H1 (cell line): ENCODE results near the gene CD151. TPM values are rescaled to one million over a fixed set of nuclear protein-coding genes. Genes with fewer than 3 reads are reported as not detected.

ENCODE experiments used
- CTCF ChIA-PET: fragments of 300-600 bp; sonication (Branson Sonifier 250); formaldehyde crosslinking; loops from one replicate; lab custom pipeline; 2021; ENCODE audit not compliant: partially characterized antibody; lab: Charles Lee
- POLR2A ChIA-PET: fragments of 300-600 bp; sonication (Branson Sonifier 250); formaldehyde crosslinking; loops from one replicate; lab custom pipeline; 2021; ENCODE audit warnings: inconsistent platforms; ENCODE audit not compliant: partially characterized antibody; lab: Charles Lee
- DNase-seq, 2 experiments: peaks; one replicate each; pipeline versions ENCODE4 v3.0.0 to v3.0.0-alpha.2; 2010 to 2022; ENCODE audit warnings: low spot score in 2 of 2, low read depth in 1 of 2, mixed read lengths in 1 of 2
- FAIRE-seq: peaks from 2 replicates; lab custom pipeline; 2011; peaks lifted over from hg19 to GRCh38; lab: Jason Lieb, UNC
- H2AFZ ChIP-seq: 2 replicates; pipeline ENCODE4 v1.8.1; 2012; ENCODE audit warnings: low read length, inconsistent platforms
- H2AK5ac ChIP-seq: 2 replicates; pipeline ENCODE4 v1.6.1; 2013; ENCODE audit warnings: low read depth, low read length
- H2BK120ac ChIP-seq: replicated peaks from 2 replicates; pipeline ENCODE3; 2013; ENCODE audit warnings: low read depth, low read length, inconsistent platforms
- H2BK12ac ChIP-seq: 2 replicates; pipeline ENCODE4 v1.6.1; 2013; ENCODE audit warnings: low read depth, low read length
- H2BK15ac ChIP-seq: 2 replicates; pipeline ENCODE4 v1.6.1; 2013; ENCODE audit warnings: low read length
- H2BK20ac ChIP-seq: 2 replicates; pipeline ENCODE4 v1.6.1; 2013; ENCODE audit warnings: low read length
- H2BK5ac ChIP-seq: 2 replicates; pipeline ENCODE4 v1.6.1; 2013; ENCODE audit warnings: low read depth, low read length
- H3K14ac ChIP-seq: 2 replicates; pipeline ENCODE4 v1.6.1; 2013; ENCODE audit warnings: inconsistent platforms; ENCODE audit not compliant: insufficient read length
- H3K18ac ChIP-seq: 2 replicates; pipeline ENCODE4 v1.6.1; 2013; ENCODE audit warnings: low read length; ENCODE audit errors: extremely low read depth
- H3K23ac ChIP-seq: 2 replicates; pipeline ENCODE4 v1.6.1; 2013; ENCODE audit warnings: inconsistent platforms; ENCODE audit not compliant: insufficient read length
- H3K23me2 ChIP-seq: 2 replicates; pipeline ENCODE4 v1.6.1; 2013; ENCODE audit warnings: low read depth, low read length
- H3K27ac ChIP-seq: 2 replicates; pipeline ENCODE4 v1.6.1; 2011; ENCODE audit warnings: low read depth, low read length, inconsistent platforms
- H3K27me3 ChIP-seq, 4 experiments: replicated peaks in 1 of 4; 1 replicate in 1 of 4; 2 replicates in 3 of 4; pipeline versions ENCODE4 v1.6.1 to v1.8.1; 2011 to 2013; ENCODE audit warnings: low read length in 3 of 4, mild to moderate bottlenecking in 3 of 4, inconsistent platforms in 2 of 4, mixed read lengths in 2 of 4, moderate library complexity in 1 of 4; ENCODE audit not compliant: control insufficient read depth in 3 of 4, insufficient read depth in 3 of 4; ENCODE audit errors: extremely low read depth in 1 of 4
- H3K36me3 ChIP-seq, 4 experiments: 2 replicates each; pipeline versions ENCODE4 v1.6.1 to v1.8.1; 2011 to 2013; ENCODE audit warnings: mild to moderate bottlenecking in 4 of 4, low read length in 3 of 4, moderate library complexity in 2 of 4, control low read depth in 1 of 4, inconsistent platforms in 1 of 4; ENCODE audit not compliant: insufficient read depth in 4 of 4, control insufficient read depth in 2 of 4
- H3K4ac ChIP-seq: replicated peaks from 2 replicates; pipeline ENCODE3; 2013; ENCODE audit warnings: low read length, low read depth, mixed read lengths, inconsistent platforms; ENCODE audit not compliant: insufficient read length
- H3K4me1 ChIP-seq, 4 experiments: replicated peaks in 1 of 4; 1 replicate in 1 of 4; 2 replicates in 3 of 4; pipeline versions ENCODE4 v1.6.1 to v1.8.1; 2011 to 2013; ENCODE audit warnings: low read length in 3 of 4, inconsistent platforms in 2 of 4, mixed read lengths in 1 of 4; ENCODE audit not compliant: insufficient read depth in 4 of 4, control insufficient read depth in 3 of 4
- H3K4me2 ChIP-seq, 2 experiments: 2 replicates each; pipeline versions ENCODE4 v1.6.1 to v1.8.1; 2011 to 2013; ENCODE audit warnings: low read depth in 2 of 2, low read length in 2 of 2, control low read depth in 1 of 2, inconsistent platforms in 1 of 2, mild to moderate bottlenecking in 1 of 2; ENCODE audit not compliant: insufficient read depth in 1 of 2
- H3K4me3 ChIP-seq, 4 experiments: fragments of 200-600, 300-600 bp in 1 of 4; sonication (generic), shearing (Covaris generic), sonication (Bioruptor Twin) in 1 of 4; 2 replicates each; pipeline versions ENCODE4 v1.5.1 to v1.8.1; 2011 to 2016; ENCODE audit warnings: low read length in 4 of 4, low read depth in 3 of 4, control low read depth in 2 of 4, inconsistent platforms in 2 of 4, mild to moderate bottlenecking in 2 of 4, mixed read lengths in 1 of 4, moderate library complexity in 1 of 4; ENCODE audit not compliant: insufficient read depth in 2 of 4; ENCODE audit errors: extremely low read depth in 1 of 4
- H3K56ac ChIP-seq: replicated peaks from 2 replicates; pipeline ENCODE3; 2013; ENCODE audit warnings: low read depth, mild to moderate bottlenecking, mixed read lengths, low read length, inconsistent platforms; ENCODE audit not compliant: insufficient read length
- H3K79me1 ChIP-seq: 2 replicates; pipeline ENCODE4 v1.6.1; 2013; ENCODE audit warnings: low read depth, low read length, control low read depth
- H3K79me2 ChIP-seq, 2 experiments: 2 replicates each; pipeline versions ENCODE4 v1.6.1 to v1.8.1; 2012 to 2013; ENCODE audit warnings: low read length in 2 of 2, mild to moderate bottlenecking in 2 of 2, inconsistent platforms in 1 of 2; ENCODE audit not compliant: insufficient read depth in 2 of 2, control insufficient read depth in 1 of 2
- H3K9ac ChIP-seq, 4 experiments: replicated peaks in 1 of 4; 1 replicate in 1 of 4; 2 replicates in 3 of 4; pipeline versions ENCODE4 v1.6.1 to v1.8.1; 2011 to 2013; ENCODE audit warnings: low read depth in 3 of 4, low read length in 3 of 4, control low read depth in 2 of 4, mild to moderate bottlenecking in 2 of 4, moderate library complexity in 2 of 4, inconsistent platforms in 1 of 4; ENCODE audit errors: extremely low read depth in 1 of 4
- H3K9me3 ChIP-seq, 2 experiments: 2 replicates each; pipeline versions ENCODE4 v1.6.1 to v1.8.1; 2012 to 2013; ENCODE audit warnings: mild to moderate bottlenecking in 2 of 2, moderate library complexity in 2 of 2, control low read depth in 1 of 2, inconsistent platforms in 1 of 2, low read depth in 1 of 2, low read length in 1 of 2, mixed read lengths in 1 of 2; ENCODE audit not compliant: insufficient read depth in 2 of 2
- H4K20me1 ChIP-seq, 2 experiments: replicated peaks in 1 of 2; 2 replicates each; pipeline versions ENCODE3 to v1.8.1; 2011 to 2013; ENCODE audit warnings: inconsistent platforms in 2 of 2, low read length in 2 of 2, mild to moderate bottlenecking in 1 of 2; ENCODE audit not compliant: insufficient read depth in 2 of 2, control insufficient read depth in 1 of 2
- H4K5ac ChIP-seq: 2 replicates; pipeline ENCODE4 v1.6.1; 2013; ENCODE audit warnings: low read length, low read depth, mixed read lengths, inconsistent platforms; ENCODE audit not compliant: insufficient read length
- H4K8ac ChIP-seq: 2 replicates; pipeline ENCODE4 v1.8.0; 2013; ENCODE audit warnings: mild to moderate bottlenecking, moderate library complexity, low read length, inconsistent platforms; ENCODE audit not compliant: insufficient read depth; ENCODE audit errors: extremely low read depth
- H4K91ac ChIP-seq: replicated peaks from 2 replicates; pipeline ENCODE3; 2013; ENCODE audit warnings: low read length, mixed read lengths, inconsistent platforms; ENCODE audit not compliant: insufficient read length
- ASH2L ChIP-seq: fragments of 200-600, 300-600 bp; sonication (generic); IDR thresholded peaks from one replicate; pipeline ENCODE4 v1.7.1; 2017; ENCODE audit warnings: low read length
- CBX5 ChIP-seq: fragments of 300-800, 300-1000 bp; sonication (generic); IDR thresholded peaks from 2 replicates; pipeline ENCODE4 v1.7.1; 2016; ENCODE audit warnings: antibody characterized with exemption, low read length, low read depth
- CBX8 ChIP-seq: fragments of 300-800, 300-1000 bp; sonication (generic); IDR thresholded peaks from 2 replicates; pipeline ENCODE4 v1.7.1; 2016; ENCODE audit warnings: low read depth, low read length, borderline replicate concordance
- HDAC2 ChIP-seq, 2 experiments: fragments of 300-600 bp in 1 of 2; sonication (generic) in 1 of 2; IDR thresholded peaks; 2 replicates each; pipeline ENCODE4 v1.6.1; 2011 to 2012; ENCODE audit warnings: low read depth in 2 of 2, low read length in 2 of 2, mild to moderate bottlenecking in 2 of 2, moderate library complexity in 2 of 2, borderline replicate concordance in 1 of 2, inconsistent platforms in 1 of 2
- JUND ChIP-seq: IDR thresholded peaks from 2 replicates; pipeline ENCODE4 v1.6.1; 2011; ENCODE audit warnings: mild to moderate bottlenecking, improper control_type of control experiment, low read length
- KDM1A ChIP-seq: fragments of 200-600, 300-600 bp; sonication (generic); IDR thresholded peaks from 2 replicates; pipeline ENCODE4 v1.7.1; 2016; ENCODE audit warnings: mild to moderate bottlenecking, low read length, borderline replicate concordance
- POLR2A ChIP-seq, 2 experiments: IDR thresholded peaks; 1 replicate in 1 of 2; 2 replicates in 1 of 2; pipeline ENCODE4 v1.6.1; 2011; ENCODE audit warnings: low read depth in 2 of 2, low read length in 2 of 2, mild to moderate bottlenecking in 2 of 2; ENCODE audit errors: control extremely low read depth in 1 of 2
- POU5F1 ChIP-seq: IDR thresholded peaks from 2 replicates; pipeline ENCODE4 v1.6.1; 2011; ENCODE audit warnings: low read depth, mild to moderate bottlenecking, low read length, moderate library complexity
- RAD21 ChIP-seq, 2 experiments: IDR thresholded peaks in 1 of 2; conservative IDR thresholded peaks in 1 of 2; 2 replicates each; pipeline ENCODE4 v1.6.1; 2011; ENCODE audit warnings: low read depth in 2 of 2, low read length in 2 of 2, improper control_type of control experiment in 1 of 2, inconsistent platforms in 1 of 2, mild to moderate bottlenecking in 1 of 2, moderate library complexity in 1 of 2
- TCF12 ChIP-seq: IDR thresholded peaks from 2 replicates; pipeline ENCODE4 v1.6.1; 2011; ENCODE audit warnings: low read depth, mild to moderate bottlenecking, low read length
- TEAD4 ChIP-seq: IDR thresholded peaks from 2 replicates; pipeline ENCODE4 v1.6.1; 2012; ENCODE audit warnings: low read depth, low read length, inconsistent platforms, mixed read lengths
- YY1 ChIP-seq: IDR thresholded peaks from 2 replicates; pipeline ENCODE4 v1.6.1; 2011; ENCODE audit warnings: low read depth, mild to moderate bottlenecking, low read length
- WGBS, 2 experiments: shearing (Covaris generic) in 1 of 2; methylation state at CpG; one replicate each; pipeline versions ENCODE4 v1.1.6 to v1.1.7; 2013 to 2015; ENCODE audit warnings: low lambda C conversion rate in 2 of 2, mixed read lengths in 2 of 2, inconsistent platforms in 1 of 2, low coverage in 1 of 2, missing lambda C conversion rate in 1 of 2; ENCODE audit not compliant: insufficient replicate concordance in 2 of 2, insufficient coverage in 1 of 2, insufficient read length in 1 of 2; ENCODE audit errors: extremely low coverage in 1 of 2, missing lambda C conversion rate in 1 of 2; 5-methylcytosine and 5-hydroxymethylcytosine counted together
- polyA plus RNA-seq, 7 experiments: library from polyadenylated mRNA; depleted of rRNA in 3 of 7; stranded (reverse) in 5 of 7; unstranded in 2 of 7; fragments of >200 nt in 5 of 7; fragments of 200-250 nt in 2 of 7; gene quantifications; 1 replicate in 5 of 7; 2 replicates in 1 of 7; 4 replicates in 1 of 7; pipeline versions ENCODE4 v1.2.1 to v1.2.3, GENCODE V29; 2011 to 2013; ENCODE audit warnings: missing spikeins in 2 of 7, mixed read lengths in 2 of 7
- total RNA-seq: library from RNA; stranded (reverse); fragmentation: NEBNext Ultra II Directional; extraction: Animal tissue kit (Norgen Biotek cat#: 25700); gene quantifications from 2 replicates; pipeline ENCODE4 v1.2.1, GENCODE V29; 2021

Gene CD151
- total and polyA plus RNA-seq, 2 of the 8 experiments (the other 6 are each of a cell fraction or from before 2014, with no cell fraction given) = 101 to 212 TPM

GRCh38 chr11:783581-784015 is 49.2 kb upstream of the CD151 start:
- no peak overlapping the region for H2BK12ac ChIP-seq
- H4K91ac ChIP-seq = no peak overlapping the region
- no peak overlapping the region for H3K9ac ChIP-seq
- no peaks in the 10 kb centered on the region for H3K9me3 ChIP-seq
- H3K18ac ChIP-seq = no peak overlapping the region
- peaks cover 0 to 22% (median 13%) of the 10 kb centered on the region in 4 experiments; a peak in 5 of 7 replicates for H3K4me1 ChIP-seq
- H3K27me3 ChIP-seq = no peaks in the 10 kb centered on the region; a peak in 1 of 7 replicates
- H2BK5ac ChIP-seq = no peak overlapping the region
- H3K27ac ChIP-seq = no peak overlapping the region
- CTCF ChIA-PET = interaction anchor here (0.6 to 2.9 kb wide), 17 partner anchors 9 to 198 kb away, joined by 3 to 14 read pairs (median 4); no protein-coding TSS in a partner anchor
- POLR2A ChIA-PET = interaction anchor here (0.7 to 35.3 kb wide), 13 partner anchors 8 to 214 kb away, joined by 3 to 636 read pairs (median 4); partner anchors contain the start of genes CRACR2B, PIDD1, PNPLA2 and RPLP2
- H3K23ac ChIP-seq = no peak overlapping the region
- peaks cover 0 to 3% (median 0%) of the 10 kb centered on the region in 4 experiments; a peak in 2 of 8 replicates for H3K36me3 ChIP-seq
- H3K4me3 ChIP-seq = peak overlapping the region in 1 of 4 experiments; percentile 31; a peak in 1 of 8 replicates
- no peak overlapping the region for H4K8ac ChIP-seq
- DNase-seq (peak; percentile 93 to 94), FAIRE-seq (peak; percentile 95)
- no peaks in the 10 kb centered on the region; the same call in 1 of the 2 replicates for H3K79me1 ChIP-seq
- no peak overlapping the region for H3K4ac ChIP-seq
- H2AFZ ChIP-seq = no peak overlapping the region
- H3K4me2 ChIP-seq = peak overlapping the region; percentile 10 to 49
- no peaks in the 10 kb centered on the region for H3K79me2 ChIP-seq
- no peak overlapping the region for H3K56ac ChIP-seq
- H2AK5ac ChIP-seq = no peak overlapping the region
- no peaks in the 10 kb centered on the region for H3K23me2 ChIP-seq
- no peak overlapping the region for H2BK120ac ChIP-seq
- no peak overlapping the region for H2BK20ac ChIP-seq
- no peak overlapping the region for H2BK15ac ChIP-seq
- H4K5ac ChIP-seq = no peak overlapping the region
- peaks cover 2 to 21% of the 10 kb centered on the region in 2 experiments for H4K20me1 ChIP-seq
- H3K14ac ChIP-seq = no peak overlapping the region
- 9% methylated on average over 24 of the region's 24 CpGs; no CpG with 5 or more reads in 1 of the 2 experiments for WGBS, 2 experiments
- TF ChIP-seq RAD21 (IDR thresholded peaks at IDR 0.05 in 1 of 2, conservative IDR thresholded peaks at IDR 0.05 in 1 of 2; ENCODE audit: low read depth in 2 of 2, low read length in 2 of 2) (peak; percentile 68 to 71), ASH2L (no peak), KDM1A (no peak; the same call in 1 of the 2 replicates), POU5F1 (no peak), JUND (peak; percentile 41; the same call in 1 of the 2 replicates), POLR2A (IDR thresholded peaks at IDR 0.05; ENCODE audit: control extremely low read depth in 1 of 2, low read depth in 2 of 2, low read length in 2 of 2) (peak in 1 of 2 experiments; percentile 53; a peak in 2 of 3 replicates), TEAD4 (no peak), CBX8 (no peak), YY1 (peak; percentile 60; the same call in 1 of the 2 replicates), CBX5 (no peak), HDAC2 (IDR thresholded peaks at IDR 0.05; ENCODE audit: borderline replicate concordance in 1 of 2, low read depth in 2 of 2, low read length in 2 of 2) (0 out of 4 replicates have a peak, but pooled peaks of 1 of the 2 experiments have one; percentile 52), TCF12 (peak; percentile 89)
